DOHH2 (cell line): ENCODE results near the gene MACROD1.

Experiments
- CTCF ChIP-seq: fragments of 200-600 bp; sonication (generic); IDR thresholded peaks from one replicate; pipeline ENCODE4 v1.5.1; 2014; ENCODE audit warnings: antibody characterized with exemption, mild to moderate bottlenecking, low read depth, low read length; ENCODE audit not compliant: poor library complexity, severe bottlenecking
- EZH2phosphoT487 ChIP-seq: fragments of 200-600 bp; sonication (generic); IDR thresholded peaks from 2 replicates; pipeline ENCODE4 v1.6.1; 2017; ENCODE audit warnings: borderline replicate concordance, mild to moderate bottlenecking, antibody characterized with exemption, low read length, moderate library complexity, mixed read lengths

DNA sequence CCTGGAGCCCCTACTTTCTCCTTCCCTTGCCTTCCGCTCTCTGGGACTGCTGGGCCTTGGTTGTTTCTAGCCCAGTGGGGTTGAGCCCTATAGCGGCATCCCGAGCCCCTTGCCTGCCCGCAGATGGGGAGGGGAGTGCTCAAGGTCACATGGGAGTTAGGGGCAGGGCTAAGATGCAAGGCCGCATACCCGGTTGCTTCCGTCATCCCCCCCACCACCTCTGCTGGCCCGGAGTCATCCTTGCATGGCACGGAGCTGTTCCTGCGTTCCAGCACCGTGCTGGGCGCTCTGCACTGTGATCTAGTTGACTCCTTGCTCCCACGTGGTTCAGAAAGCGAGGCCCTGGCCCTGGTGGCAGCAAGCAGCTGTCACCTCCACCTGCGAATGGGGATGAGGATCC is 112.2 kb downstream of the MACROD1 start:
- TF ChIP-seq CTCF (no peak), EZH2phosphoT487 (no peak)
